Vagina (tissue), 2 donors: ENCODE measurements around the gene BGN. TPM values are rescaled to one million over a fixed set of nuclear protein-coding genes. Genes with fewer than 3 reads are reported as not detected.

Experiments
- DNase-seq, 2 donors: peaks; one replicate each; pipeline ENCODE4 v3.0.0-alpha.2; 2017; ENCODE audit errors: extremely low spot score in 2 of 2
- H3K27ac ChIP-seq: fragments of 200-600 bp; sonication (generic); one replicate; pipeline ENCODE4 v1.5.1; 2019
- H3K27me3 ChIP-seq: fragments of 200-600 bp; sonication (generic); one replicate; pipeline ENCODE4 v1.5.1; 2019
- H3K36me3 ChIP-seq, 2 donors: fragments of 200-600 bp; sonication (generic); one replicate each; pipeline ENCODE4 v1.5.1; 2017 to 2019
- H3K4me1 ChIP-seq: fragments of 200-600 bp; sonication (generic); one replicate; pipeline ENCODE4 v1.5.1; 2019
- H3K4me3 ChIP-seq, 2 donors: fragments of 200-600 bp; sonication (generic); 1 replicate in 1 of 2; 2 replicates in 1 of 2; pipeline ENCODE4 v1.5.1; 2016 to 2019
- H3K9me3 ChIP-seq: fragments of 200-600 bp; sonication (generic); one replicate; pipeline ENCODE4 v1.5.1; 2019
- CTCF ChIP-seq, 3 experiments: fragments of 450-650 bp in 2 of 3; fragments of 200-600 bp in 1 of 3; sonication (generic) in 1 of 3; IDR thresholded peaks; one replicate each; pipeline ENCODE4 v1.5.1; 2017 to 2019; ENCODE audit warnings: antibody characterized with exemption in 3 of 3, mild to moderate bottlenecking in 2 of 3, moderate library complexity in 2 of 3
- POLR2A ChIP-seq, 2 donors: fragments of 450-650 bp; IDR thresholded peaks; one replicate each; pipeline ENCODE4 v1.6.1; 2017; ENCODE audit warnings: antibody characterized with exemption in 2 of 2, mild to moderate bottlenecking in 2 of 2, moderate library complexity in 2 of 2
- POLR2AphosphoS5 ChIP-seq, 2 donors: sonication (generic); formaldehyde crosslinking; IDR thresholded peaks; one replicate each; pipeline ENCODE4 v1.9.0; 2017; ENCODE audit warnings: antibody characterized with exemption in 2 of 2, mild to moderate bottlenecking in 2 of 2, low read depth in 1 of 2; ENCODE audit not compliant: insufficient read depth in 1 of 2
- intact Hi-C: fragments of 100-400 bp; cut with DNase I; formaldehyde crosslinking; loops from one replicate; pipeline ENCODE4 v1.15.1; 2023
- total RNA-seq: library from RNA; depleted of rRNA; stranded (reverse); fragments of >200 nt; gene quantifications from one replicate; pipeline ENCODE4 v1.2.3, GENCODE V29; 2016

BGN gene
- total RNA-seq, 1 donor from 2014 or later: 106 TPM

- DNase-seq: no peak
- no peak for TF ChIP-seq POLR2AphosphoS5 (IDR thresholded peaks at IDR 0.05; ENCODE audit: insufficient read depth in 1 of 2, low read depth in 1 of 2)
- no peak for TF ChIP-seq CTCF (IDR thresholded peaks at IDR 0.05)
- TF ChIP-seq POLR2A (IDR thresholded peaks at IDR 0.05): no peak
- Histone ChIP-seq H3K27me3 (no peaks in the 10 kb centered on the region), H3K27ac (no peak overlapping the region), H3K36me3 (no peaks in the 10 kb centered on the region), H3K4me1 (peaks cover 14% of the 10 kb centered on the region), H3K9me3 (no peaks in the 10 kb centered on the region), H3K4me3 (peak overlapping the region in 1 of 2 donors; percentile 5)
- intact Hi-C loops: no loop called here
Observed at GRCh38 chrX:153502131-153502530, 7.4 kb downstream of the BGN start.

GRCh38 chrX:153502796-153503195 is 8.0 kb downstream of the BGN start:
- H3K27ac ChIP-seq: no peak overlapping the region
- DNase-seq: no peak
- peaks cover 14% of the 10 kb centered on the region for H3K4me1 ChIP-seq
- peak overlapping the region in 1 of 2 donors; percentile 5 for H3K4me3 ChIP-seq
- TF ChIP-seq POLR2A (IDR thresholded peaks at IDR 0.05) (no peak), POLR2AphosphoS5 (IDR thresholded peaks at IDR 0.05; ENCODE audit: insufficient read depth in 1 of 2, low read depth in 1 of 2) (no peak), CTCF (IDR thresholded peaks at IDR 0.05) (no peak)
- no peaks in the 10 kb centered on the region for H3K27me3 ChIP-seq
- H3K36me3 ChIP-seq: no peaks in the 10 kb centered on the region
- no peaks in the 10 kb centered on the region for H3K9me3 ChIP-seq
- intact Hi-C loops: no loop called here

- intact Hi-C loops: loop anchor here (5.0 kb wide), 1 partner anchor 32 kb away; the partner anchor contains the start of gene HAUS7
Observed at GRCh38 chrX:153504445-153505016, 9.8 kb downstream of the BGN start.

GRCh38 chrX:153505361-153505760 is 10.6 kb downstream of the BGN start:
- Histone ChIP-seq H3K36me3 (no peaks in the 10 kb centered on the region), H3K4me3 (no peak overlapping the region), H3K4me1 (peaks cover 1% of the 10 kb centered on the region), H3K9me3 (no peaks in the 10 kb centered on the region), H3K27ac (no peak overlapping the region), H3K27me3 (no peaks in the 10 kb centered on the region)
- intact Hi-C loops: loop anchor here (5.0 kb wide), 1 partner anchor 33 kb away; the partner anchor contains the start of gene HAUS7
- TF ChIP-seq CTCF (IDR thresholded peaks at IDR 0.05) (no peak), POLR2A (IDR thresholded peaks at IDR 0.05) (no peak), POLR2AphosphoS5 (IDR thresholded peaks at IDR 0.05; ENCODE audit: insufficient read depth in 1 of 2, low read depth in 1 of 2) (no peak)
- no peak for DNase-seq

More at GRCh38 chrX:153504445-153505016, 9.8 kb downstream of the BGN start:
- DNase-seq: no peak
- TF ChIP-seq CTCF (IDR thresholded peaks at IDR 0.05) (no peak), POLR2A (IDR thresholded peaks at IDR 0.05) (no peak), POLR2AphosphoS5 (IDR thresholded peaks at IDR 0.05; ENCODE audit: insufficient read depth in 1 of 2, low read depth in 1 of 2) (no peak)
- Histone ChIP-seq H3K9me3 (no peaks in the 10 kb centered on the region), H3K4me3 (no peak overlapping the region), H3K4me1 (peaks cover 10% of the 10 kb centered on the region), H3K27me3 (no peaks in the 10 kb centered on the region), H3K27ac (no peak overlapping the region), H3K36me3 (no peaks in the 10 kb centered on the region)

GRCh38 chrX:153507484-153508178 is 12.9 kb downstream of the BGN start:
- no peak for DNase-seq
- TF ChIP-seq POLR2AphosphoS5 (IDR thresholded peaks at IDR 0.05; ENCODE audit: insufficient read depth in 1 of 2, low read depth in 1 of 2) (peak in 1 of 2 donors; percentile 23), POLR2A (IDR thresholded peaks at IDR 0.05) (no peak), CTCF (IDR thresholded peaks at IDR 0.05) (peak; percentile 68 to 84 (median 72))
- intact Hi-C loops: loop anchor here (5.0 kb wide), 1 partner anchor 35 kb away; the partner anchor contains the start of gene HAUS7
- no peaks in the 10 kb centered on the region for H3K36me3 ChIP-seq
- no peaks in the 10 kb centered on the region for H3K4me1 ChIP-seq
- H3K4me3 ChIP-seq: no peak overlapping the region
- no peak overlapping the region for H3K27ac ChIP-seq
- H3K27me3 ChIP-seq: no peaks in the 10 kb centered on the region
- no peaks in the 10 kb centered on the region for H3K9me3 ChIP-seq
